GM12878 (cell line): ENCODE results near the gene SURF2. TPM values are rescaled to one million over a fixed set of nuclear protein-coding genes. Genes with fewer than 3 reads are reported as not detected.

Experiments used
- ATAC-seq: fragments of 200-7000 bp; cut with Tn5 transposase; 3 replicates; pipeline ENCODE4 v1.9.1; 2020; ENCODE audit warnings: mild to moderate bottlenecking, moderate library complexity
- BruUV-seq: library from RNA; stranded (reverse); fragments of 400-500 nt; replicated peaks from 2 replicates; lab custom pipeline; 2021; lab: Mats Ljungman, UMichigan
- CTCF ChIA-PET: fragments of 300-600 bp; sonication (Branson Sonifier 250); formaldehyde crosslinking; extraction: SDS; loops from one replicate; lab custom pipeline; 2021; ENCODE audit warnings: inconsistent platforms; lab: Yijun Ruan, JAX
- POLR2A ChIA-PET: fragments of 350-600 bp; formaldehyde crosslinking; extraction: SDS; loops from one replicate; lab custom pipeline; 2021; ENCODE audit warnings: inconsistent platforms; lab: Charles Lee
- RAD21 ChIA-PET: fragments of 300-600 bp; sonication (Branson Sonifier 250); formaldehyde crosslinking; loops from one replicate; lab custom pipeline; 2023; ENCODE audit warnings: antibody characterized with exemption; ENCODE audit not compliant: unreplicated experiment; lab: Charles Lee
- SMC1A ChIA-PET: fragments of 300-600 bp; sonication (Branson Sonifier 250); formaldehyde crosslinking; loops from one replicate; lab custom pipeline; 2023; ENCODE audit not compliant: unreplicated experiment, uncharacterized antibody; lab: Charles Lee
- DNase-seq: peaks from one replicate; pipeline ENCODE4 v3.0.0-alpha.2; 2011; ENCODE audit warnings: low read depth, low spot score
- FAIRE-seq: peaks from 3 replicates; lab custom pipeline; 2011; peaks lifted over from hg19 to GRCh38; lab: Jason Lieb, UNC
- H2AFZ ChIP-seq: 2 replicates; pipeline ENCODE4 v1.6.0; 2011; ENCODE audit warnings: low read depth, low read length, control low read depth; ENCODE audit not compliant: control insufficient read depth
- H3K27ac ChIP-seq: 2 replicates; pipeline ENCODE4 v1.5.1; 2011; ENCODE audit warnings: control low read depth; ENCODE audit not compliant: control insufficient read depth, insufficient read depth
- H3K27me3 ChIP-seq, 2 experiments: replicated peaks in 1 of 2; 2 replicates each; pipeline versions ENCODE4 v1.6.0 to v1.6.1; 2011; ENCODE audit warnings: low read length in 1 of 2; ENCODE audit not compliant: control insufficient read depth in 2 of 2, insufficient read depth in 2 of 2
- H3K36me3 ChIP-seq, 2 experiments: 2 replicates each; pipeline ENCODE4 v1.5.1; 2011; ENCODE audit warnings: low read length in 1 of 2; ENCODE audit not compliant: control insufficient read depth in 2 of 2, insufficient read depth in 2 of 2
- H3K4me1 ChIP-seq: 2 replicates; pipeline ENCODE4 v1.6.1; 2011; ENCODE audit warnings: mild to moderate bottlenecking, low read length, moderate library complexity, mixed read lengths; ENCODE audit not compliant: control insufficient read depth, insufficient read depth
- H3K4me2 ChIP-seq: 2 replicates; pipeline ENCODE4 v1.6.0; 2011; ENCODE audit warnings: control low read depth; ENCODE audit not compliant: control insufficient read depth, insufficient read depth
- H3K4me3 ChIP-seq: fragments of 200-600 bp; sonication (generic); 2 replicates; pipeline ENCODE4 v1.5.1; 2016
- H3K79me2 ChIP-seq: 2 replicates; pipeline ENCODE4 v1.6.0; 2011; ENCODE audit warnings: low read length; ENCODE audit not compliant: control insufficient read depth, insufficient read depth
- H3K9ac ChIP-seq: 2 replicates; pipeline ENCODE4 v1.8.0; 2011; ENCODE audit warnings: low read length, control low read depth, mixed read lengths; ENCODE audit not compliant: control insufficient read depth, insufficient read depth
- H3K9me3 ChIP-seq: replicated peaks from 3 replicates; pipeline ENCODE4 v1.5.1; 2011; ENCODE audit warnings: mild to moderate bottlenecking, low read length; ENCODE audit not compliant: control insufficient read depth, insufficient read depth
- H4K20me1 ChIP-seq: 2 replicates; pipeline ENCODE4 v1.6.0; 2011; ENCODE audit not compliant: control insufficient read depth, insufficient read depth
- GABPA ChIP-seq: IDR thresholded peaks from 2 replicates; pipeline ENCODE4 v1.6.1; 2014; ENCODE audit warnings: antibody characterized with exemption, low read depth, mild to moderate bottlenecking, inconsistent platforms
- MAX ChIP-seq: IDR thresholded peaks from 2 replicates; pipeline ENCODE4 v1.6.1; 2012; ENCODE audit warnings: low read depth, low read length, improper control_type of control experiment
- POLR2A ChIP-seq: IDR thresholded peaks from 2 replicates; pipeline ENCODE4 v1.6.1; 2011; ENCODE audit warnings: low read depth, mild to moderate bottlenecking, low read length
- RELA ChIP-seq: fragments of 450-650 bp; IDR thresholded peaks from 2 replicates; pipeline ENCODE4 v1.8.0; 2014; ENCODE audit warnings: borderline replicate concordance; ENCODE audit not compliant: partially characterized antibody
- SPI1 ChIP-seq: IDR thresholded peaks from 2 replicates; pipeline ENCODE4 v1.6.1; 2011; ENCODE audit warnings: low read depth, mild to moderate bottlenecking, low read length, moderate library complexity, borderline replicate concordance; ENCODE audit not compliant: insufficient read depth
- WGBS: methylation state at CpG from one replicate; pipeline ENCODE4 v1.1.6; 2016; ENCODE audit warnings: low lambda C conversion rate; ENCODE audit not compliant: insufficient replicate concordance, insufficient coverage; ENCODE audit errors: missing lambda C conversion rate; 5-methylcytosine and 5-hydroxymethylcytosine counted together
- in situ Hi-C: fragments of 300-500 bp; cut with MboI; formaldehyde crosslinking; loops from 9 replicates; pipeline ENCODE4 v1.14.3; 2018; ENCODE audit warnings: mixed read lengths
- intact Hi-C: fragments of 100-400 bp; cut with micrococcal nuclease; formaldehyde crosslinking; loops from one replicate; pipeline ENCODE4 v1.14.2; 2022; ENCODE audit not compliant: unreplicated experiment
- polyA plus RNA-seq, 11 experiments: library from polyadenylated mRNA; depleted of rRNA in 4 of 11; unstranded in 6 of 11; stranded (reverse) in 5 of 11; fragments of >200 nt; fragmentation: Nextera tagmentation in 4 of 11; fragmentation: Illumina TruSeq in 1 of 11; extraction: Ambion mirVana in 4 of 11; extraction: Trizol in 1 of 11; gene quantifications; 1 replicate in 1 of 11; 2 replicates in 10 of 11; pipeline versions ENCODE4 v1.2.1 to v1.2.3, GENCODE V29; 2011 to 2016; ENCODE audit warnings: inconsistent platforms in 2 of 11, missing spikeins in 2 of 11, low read depth in 1 of 11
- total RNA-seq, 4 experiments: library from RNA; depleted of rRNA in 3 of 4; stranded (reverse); fragments of >200 nt in 3 of 4; fragmentation: Illumina TruSeq in 1 of 4; extraction: Trizol in 1 of 4; gene quantifications; 2 replicates each; pipeline versions ENCODE4 v1.2.1 to v1.2.3, GENCODE V29; 2013 to 2021
- TF ChIP-seq, protein P1 (sequence below): fragments of 450-650 bp; IDR thresholded peaks from 2 replicates; pipeline ENCODE4 v1.6.1; 2017; ENCODE audit warnings: mild to moderate bottlenecking, moderate library complexity

Gene SURF2
- total and polyA plus RNA-seq, 10 of the 15 experiments (the other 5 are each of a cell fraction or from before 2014, with no cell fraction given): 4.0 to 41.7 (median 20.8) TPM

DNA sequence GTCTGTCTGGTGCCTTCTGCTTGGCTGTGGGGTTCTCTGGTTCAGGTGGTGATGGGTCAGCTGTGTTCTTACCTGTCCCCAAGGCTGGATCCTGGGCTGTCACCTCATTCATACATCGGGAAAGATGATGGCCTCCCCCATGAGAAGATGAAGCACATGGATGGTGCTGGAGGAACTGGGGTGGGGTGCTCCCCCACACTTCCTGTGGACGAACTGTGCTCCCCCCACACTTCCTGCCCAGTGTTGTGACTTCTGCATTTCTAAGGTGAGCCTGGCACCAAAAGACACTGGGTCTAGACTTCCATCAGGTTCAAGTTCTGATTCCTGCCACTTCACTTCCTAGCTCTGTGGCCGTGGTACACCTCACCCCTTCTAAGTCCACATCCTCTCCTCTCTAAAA, 16.1 kb upstream of the SURF2 start:
- no peak overlapping the region for H3K4me2 ChIP-seq
- ChIA-PET CTCF (interaction anchor here (0.8 to 1.1 kb wide), 2 partner anchors 15 to 192 kb away, joined by 3 read pairs; no protein-coding TSS in a partner anchor), RAD21 (no interaction called here), SMC1A (no interaction called here), POLR2A (no interaction called here)
- H3K79me2 ChIP-seq: peaks cover 12% of the 10 kb centered on the region
- intact Hi-C loops: no loop called here
- H3K36me3 ChIP-seq: peaks cover 6 to 20% of the 10 kb centered on the region in 2 experiments
- H3K9me3 ChIP-seq: no peaks in the 10 kb centered on the region
- H2AFZ ChIP-seq: no peak overlapping the region
- no peak overlapping the region for H3K9ac ChIP-seq
- no peak for ATAC-seq
- peak overlapping the region; percentile 18; the same call in 1 of the 2 replicates for H3K27ac ChIP-seq
- no peak overlapping the region for H3K4me3 ChIP-seq
- BruUV-seq: no TSS peak
- no peaks in the 10 kb centered on the region for H3K27me3 ChIP-seq
- H3K4me1 ChIP-seq: peaks cover 15% of the 10 kb centered on the region
- in situ Hi-C loops: no loop called here
- DNase-seq: no peak
- FAIRE-seq: no peak
- TF ChIP-seq, protein P1, sequence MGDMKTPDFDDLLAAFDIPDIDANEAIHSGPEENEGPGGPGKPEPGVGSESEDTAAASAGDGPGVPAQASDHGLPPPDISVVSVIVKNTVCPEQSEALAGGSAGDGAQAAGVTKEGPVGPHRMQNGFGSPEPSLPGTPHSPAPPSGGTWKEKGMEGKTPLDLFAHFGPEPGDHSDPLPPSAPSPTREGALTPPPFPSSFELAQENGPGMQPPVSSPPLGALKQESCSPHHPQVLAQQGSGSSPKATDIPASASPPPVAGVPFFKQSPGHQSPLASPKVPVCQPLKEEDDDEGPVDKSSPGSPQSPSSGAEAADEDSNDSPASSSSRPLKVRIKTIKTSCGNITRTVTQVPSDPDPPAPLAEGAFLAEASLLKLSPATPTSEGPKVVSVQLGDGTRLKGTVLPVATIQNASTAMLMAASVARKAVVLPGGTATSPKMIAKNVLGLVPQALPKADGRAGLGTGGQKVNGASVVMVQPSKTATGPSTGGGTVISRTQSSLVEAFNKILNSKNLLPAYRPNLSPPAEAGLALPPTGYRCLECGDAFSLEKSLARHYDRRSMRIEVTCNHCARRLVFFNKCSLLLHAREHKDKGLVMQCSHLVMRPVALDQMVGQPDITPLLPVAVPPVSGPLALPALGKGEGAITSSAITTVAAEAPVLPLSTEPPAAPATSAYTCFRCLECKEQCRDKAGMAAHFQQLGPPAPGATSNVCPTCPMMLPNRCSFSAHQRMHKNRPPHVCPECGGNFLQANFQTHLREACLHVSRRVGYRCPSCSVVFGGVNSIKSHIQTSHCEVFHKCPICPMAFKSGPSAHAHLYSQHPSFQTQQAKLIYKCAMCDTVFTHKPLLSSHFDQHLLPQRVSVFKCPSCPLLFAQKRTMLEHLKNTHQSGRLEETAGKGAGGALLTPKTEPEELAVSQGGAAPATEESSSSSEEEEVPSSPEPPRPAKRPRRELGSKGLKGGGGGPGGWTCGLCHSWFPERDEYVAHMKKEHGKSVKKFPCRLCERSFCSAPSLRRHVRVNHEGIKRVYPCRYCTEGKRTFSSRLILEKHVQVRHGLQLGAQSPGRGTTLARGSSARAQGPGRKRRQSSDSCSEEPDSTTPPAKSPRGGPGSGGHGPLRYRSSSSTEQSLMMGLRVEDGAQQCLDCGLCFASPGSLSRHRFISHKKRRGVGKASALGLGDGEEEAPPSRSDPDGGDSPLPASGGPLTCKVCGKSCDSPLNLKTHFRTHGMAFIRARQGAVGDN: no peak
- TF ChIP-seq POLR2A (0 out of 2 replicates have a peak, but pooled peaks have one; percentile 13), GABPA (0 out of 2 replicates have a peak, but pooled peaks have one; percentile 15), RELA (no peak), MAX (no peak), SPI1 (peak; percentile 51)
- WGBS: 15% methylated on average over 3 of the region's 3 CpGs
- no peaks in the 10 kb centered on the region for H4K20me1 ChIP-seq
